Measurements from ENCODE around the gene MFAP4.

Gene MFAP4

GRCh38 chr17:19385521-19385983 lies 1.4 kb downstream of the MFAP4 start:
- no peak for DNase-seq (ENCODE audit: low read depth)

GRCh38 chr17:19384723-19385391 lies 2.1 kb downstream of the MFAP4 start:
- DNase-seq (ENCODE audit: low read depth) = no peak

- no peak for DNase-seq (ENCODE audit: low read depth)
These were observed 3.1 kb downstream of the MFAP4 start for GRCh38 chr17:19383681-19384470.

GRCh38 chr17:19382531-19383444 lies 4.2 kb downstream of the MFAP4 start:
- DNase-seq (ENCODE audit: low read depth) = no peak

GRCh38 chr17:19381741-19382444 lies 5.1 kb downstream of the MFAP4 start:
- DNase-seq (ENCODE audit: low read depth) = no peak

GRCh38 chr17:19381361-19381740 lies 5.6 kb downstream of the MFAP4 start:
- no peak for DNase-seq (ENCODE audit: low read depth)

- DNase-seq (ENCODE audit: low read depth) = no peak
These were observed 6.3 kb downstream of the MFAP4 start for GRCh38 chr17:19380481-19381301.

GRCh38 chr17:19379361-19380065 lies 7.5 kb downstream of the MFAP4 start:
- no peak for DNase-seq (ENCODE audit: low read depth)

- no peak for DNase-seq (ENCODE audit: low read depth)
These were observed 8.3 kb downstream of the MFAP4 start, which contains the start of gene MAPK7 for GRCh38 chr17:19378416-19379360. MAPK7 (plus strand) TSS chr17:19378498; CDS start chr17:19378901, 403 bp downstream.

GRCh38 chr17:19377602-19378415 lies 9.2 kb downstream of the MFAP4 start:
- peak; percentile 92 for DNase-seq (ENCODE audit: low read depth)

- no peak for DNase-seq (ENCODE audit: low read depth)
These were observed 10.2 kb downstream of the MFAP4 start for GRCh38 chr17:19376811-19377210.

GRCh38 chr17:19375732-19376131 lies 11.3 kb downstream of the MFAP4 start:
- DNase-seq (ENCODE audit: low read depth) = no peak

- no peak for DNase-seq (ENCODE audit: low read depth)
These were observed 12.9 kb downstream of the MFAP4 start for GRCh38 chr17:19374136-19374535.

- DNase-seq (ENCODE audit: low read depth) = no peak
These were observed 14.0 kb downstream of the MFAP4 start for GRCh38 chr17:19372866-19373504.

- DNase-seq (ENCODE audit: low read depth) = no peak
These were observed 14.6 kb downstream of the MFAP4 start for GRCh38 chr17:19372439-19372838.

GRCh38 chr17:19372011-19372370 lies 15.0 kb downstream of the MFAP4 start:
- no peak for DNase-seq (ENCODE audit: low read depth)

- DNase-seq (ENCODE audit: low read depth) = no peak
These were observed 15.6 kb downstream of the MFAP4 start for GRCh38 chr17:19371259-19372010.

All from T-helper 22 cell (primary cell).